Body of pancreas (tissue), 4 donors: ENCODE results near the gene B4GALNT3.

ENCODE experiments used
- POLR2A ChIP-seq, 3 donors: fragments of 450-650 bp; IDR thresholded peaks; one replicate each; pipeline ENCODE4 v1.6.1; 2016; ENCODE audit warnings: antibody characterized with exemption in 3 of 3, mild to moderate bottlenecking in 2 of 3
- TF ChIP-seq, protein P1 (sequence below), 7 experiments: fragments of 450-650 bp in 4 of 7; fragments of 200-600 bp in 3 of 7; sonication (generic) in 3 of 7; IDR thresholded peaks; one replicate each; pipeline ENCODE4 v1.5.1; 2016 to 2019; ENCODE audit warnings: antibody characterized with exemption in 7 of 7

DNA sequence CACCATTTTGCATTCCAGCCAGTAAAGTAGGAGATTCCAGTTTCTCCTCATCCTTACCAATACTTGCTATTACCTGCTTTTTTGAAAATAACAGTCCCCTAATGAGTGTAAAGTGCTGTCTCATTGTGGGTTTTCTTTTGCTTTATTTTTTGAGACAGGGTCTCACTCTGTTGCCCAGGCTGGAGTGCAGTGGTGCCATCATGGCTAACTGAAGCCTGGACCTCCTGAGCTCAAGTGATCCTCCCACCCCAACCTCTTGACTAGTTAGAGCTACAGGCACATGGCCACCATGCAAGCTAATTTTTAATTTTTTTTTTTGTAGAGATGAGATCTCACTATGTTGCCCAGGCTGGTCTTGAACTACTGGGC lies 142.9 kb downstream of the B4GALNT3 start:
- TF ChIP-seq, protein P1, sequence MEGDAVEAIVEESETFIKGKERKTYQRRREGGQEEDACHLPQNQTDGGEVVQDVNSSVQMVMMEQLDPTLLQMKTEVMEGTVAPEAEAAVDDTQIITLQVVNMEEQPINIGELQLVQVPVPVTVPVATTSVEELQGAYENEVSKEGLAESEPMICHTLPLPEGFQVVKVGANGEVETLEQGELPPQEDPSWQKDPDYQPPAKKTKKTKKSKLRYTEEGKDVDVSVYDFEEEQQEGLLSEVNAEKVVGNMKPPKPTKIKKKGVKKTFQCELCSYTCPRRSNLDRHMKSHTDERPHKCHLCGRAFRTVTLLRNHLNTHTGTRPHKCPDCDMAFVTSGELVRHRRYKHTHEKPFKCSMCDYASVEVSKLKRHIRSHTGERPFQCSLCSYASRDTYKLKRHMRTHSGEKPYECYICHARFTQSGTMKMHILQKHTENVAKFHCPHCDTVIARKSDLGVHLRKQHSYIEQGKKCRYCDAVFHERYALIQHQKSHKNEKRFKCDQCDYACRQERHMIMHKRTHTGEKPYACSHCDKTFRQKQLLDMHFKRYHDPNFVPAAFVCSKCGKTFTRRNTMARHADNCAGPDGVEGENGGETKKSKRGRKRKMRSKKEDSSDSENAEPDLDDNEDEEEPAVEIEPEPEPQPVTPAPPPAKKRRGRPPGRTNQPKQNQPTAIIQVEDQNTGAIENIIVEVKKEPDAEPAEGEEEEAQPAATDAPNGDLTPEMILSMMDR (IDR thresholded peaks at IDR 0.05), result no peak
- no peak for TF ChIP-seq POLR2A (IDR thresholded peaks at IDR 0.05)
